OCI-LY1 (cell line): ENCODE results near the gene ZSWIM7.

ENCODE experiments used
- EZH2 ChIP-seq: fragments of 200-600 bp; sonication (generic), shearing (Covaris generic); IDR thresholded peaks from 2 replicates; pipeline ENCODE4 v1.8.0; 2017; ENCODE audit warnings: borderline replicate concordance, mixed run types, mild to moderate bottlenecking, antibody characterized with exemption, low read length, moderate library complexity, mixed read lengths
- TF ChIP-seq, protein P1 (sequence below): fragments of 200-600 bp; sonication (generic), shearing (Covaris generic); IDR thresholded peaks from 2 replicates; pipeline ENCODE4 v1.5.1; 2017; ENCODE audit warnings: mild to moderate bottlenecking, antibody characterized with exemption, low read length, moderate library complexity, mixed read lengths

DNA sequence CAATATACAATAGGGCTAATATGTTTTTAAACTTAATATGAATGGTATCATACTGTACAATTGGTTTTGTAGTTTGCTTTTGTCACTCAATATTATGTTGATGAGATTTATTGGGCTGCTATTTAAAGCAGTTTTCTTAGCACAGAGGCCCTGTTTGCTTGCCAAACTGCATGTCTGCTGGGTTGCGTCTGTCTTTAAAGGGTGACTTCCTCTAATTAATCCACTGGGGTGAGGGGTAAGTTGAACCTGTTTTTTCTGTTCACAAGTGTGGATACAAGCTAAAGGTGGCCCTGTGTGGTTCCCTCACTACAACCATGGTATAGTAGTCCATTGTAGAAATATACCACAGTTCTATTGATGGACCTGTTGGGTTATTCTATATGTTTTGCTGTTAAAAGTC is 19.8 kb upstream of the ZSWIM7 start:
- TF ChIP-seq, protein P1, sequence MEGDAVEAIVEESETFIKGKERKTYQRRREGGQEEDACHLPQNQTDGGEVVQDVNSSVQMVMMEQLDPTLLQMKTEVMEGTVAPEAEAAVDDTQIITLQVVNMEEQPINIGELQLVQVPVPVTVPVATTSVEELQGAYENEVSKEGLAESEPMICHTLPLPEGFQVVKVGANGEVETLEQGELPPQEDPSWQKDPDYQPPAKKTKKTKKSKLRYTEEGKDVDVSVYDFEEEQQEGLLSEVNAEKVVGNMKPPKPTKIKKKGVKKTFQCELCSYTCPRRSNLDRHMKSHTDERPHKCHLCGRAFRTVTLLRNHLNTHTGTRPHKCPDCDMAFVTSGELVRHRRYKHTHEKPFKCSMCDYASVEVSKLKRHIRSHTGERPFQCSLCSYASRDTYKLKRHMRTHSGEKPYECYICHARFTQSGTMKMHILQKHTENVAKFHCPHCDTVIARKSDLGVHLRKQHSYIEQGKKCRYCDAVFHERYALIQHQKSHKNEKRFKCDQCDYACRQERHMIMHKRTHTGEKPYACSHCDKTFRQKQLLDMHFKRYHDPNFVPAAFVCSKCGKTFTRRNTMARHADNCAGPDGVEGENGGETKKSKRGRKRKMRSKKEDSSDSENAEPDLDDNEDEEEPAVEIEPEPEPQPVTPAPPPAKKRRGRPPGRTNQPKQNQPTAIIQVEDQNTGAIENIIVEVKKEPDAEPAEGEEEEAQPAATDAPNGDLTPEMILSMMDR = no peak
- no peak for TF ChIP-seq EZH2
